GM11168 (cell line): ENCODE results near the gene GID8.

Experiments used
- in situ Hi-C: fragments of 300-500 bp; cut with MboI; formaldehyde crosslinking; loops from one replicate; pipeline ENCODE4 v1.12.0; 2022; ENCODE audit warnings: low sequenced_read_pairs; ENCODE audit not compliant: unreplicated experiment

Gene GID8

DNA sequence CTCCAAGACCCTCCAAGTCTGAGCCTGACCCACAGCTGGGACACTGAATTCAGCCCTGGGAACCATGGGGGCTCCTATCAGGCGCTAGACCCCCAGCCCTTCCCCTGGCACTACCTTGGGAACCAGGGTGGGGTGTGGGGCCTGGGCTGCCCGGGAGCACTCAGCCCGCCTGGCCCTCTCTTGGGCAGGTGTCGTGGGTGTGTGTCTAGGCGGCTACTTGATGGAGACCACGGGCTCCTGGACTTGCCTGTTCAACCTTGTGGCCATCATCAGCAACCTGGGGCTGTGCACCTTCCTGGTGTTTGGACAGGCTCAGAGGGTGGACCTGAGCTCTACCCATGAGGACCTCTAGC lies 29.2 kb downstream of the GID8 start:
- in situ Hi-C loops, result no loop called here

DNA sequence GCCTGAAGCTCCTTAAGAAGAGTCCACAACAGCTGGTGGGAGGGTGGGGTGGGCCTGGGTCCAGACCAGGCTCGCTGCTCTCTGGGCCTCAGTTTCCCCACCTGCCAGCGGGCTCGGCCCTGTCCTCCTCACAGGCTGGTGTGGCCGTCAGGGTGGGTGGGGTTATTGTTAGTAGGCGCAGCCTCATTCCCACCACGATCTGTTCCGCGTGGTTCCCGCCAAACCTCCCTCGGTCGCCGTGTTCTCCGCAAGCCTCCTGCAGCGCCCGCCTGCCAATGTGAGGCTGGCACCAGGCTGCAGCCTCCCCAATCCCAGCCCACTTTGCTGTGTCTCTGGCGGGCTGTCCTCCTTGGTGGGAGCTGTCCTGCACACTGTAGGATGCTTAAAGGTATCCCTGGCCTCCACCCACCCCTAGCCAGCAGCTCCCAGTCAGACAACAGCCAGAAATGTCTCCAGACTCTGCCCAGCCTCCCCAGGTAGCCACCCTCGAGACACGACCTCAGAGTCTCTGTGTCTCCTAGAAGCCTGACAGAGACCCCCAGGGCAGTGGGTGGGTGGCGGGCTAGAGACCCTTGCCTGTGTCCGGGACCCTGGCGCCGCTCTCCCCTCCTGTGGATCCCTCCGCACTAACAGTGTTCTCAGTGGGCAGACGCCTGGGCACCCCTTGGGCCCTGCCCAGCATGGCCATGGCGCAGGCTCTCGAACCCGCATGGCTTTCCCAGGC lies 29.8 kb downstream of the GID8 start:
- in situ Hi-C loops, result no loop called here

DNA sequence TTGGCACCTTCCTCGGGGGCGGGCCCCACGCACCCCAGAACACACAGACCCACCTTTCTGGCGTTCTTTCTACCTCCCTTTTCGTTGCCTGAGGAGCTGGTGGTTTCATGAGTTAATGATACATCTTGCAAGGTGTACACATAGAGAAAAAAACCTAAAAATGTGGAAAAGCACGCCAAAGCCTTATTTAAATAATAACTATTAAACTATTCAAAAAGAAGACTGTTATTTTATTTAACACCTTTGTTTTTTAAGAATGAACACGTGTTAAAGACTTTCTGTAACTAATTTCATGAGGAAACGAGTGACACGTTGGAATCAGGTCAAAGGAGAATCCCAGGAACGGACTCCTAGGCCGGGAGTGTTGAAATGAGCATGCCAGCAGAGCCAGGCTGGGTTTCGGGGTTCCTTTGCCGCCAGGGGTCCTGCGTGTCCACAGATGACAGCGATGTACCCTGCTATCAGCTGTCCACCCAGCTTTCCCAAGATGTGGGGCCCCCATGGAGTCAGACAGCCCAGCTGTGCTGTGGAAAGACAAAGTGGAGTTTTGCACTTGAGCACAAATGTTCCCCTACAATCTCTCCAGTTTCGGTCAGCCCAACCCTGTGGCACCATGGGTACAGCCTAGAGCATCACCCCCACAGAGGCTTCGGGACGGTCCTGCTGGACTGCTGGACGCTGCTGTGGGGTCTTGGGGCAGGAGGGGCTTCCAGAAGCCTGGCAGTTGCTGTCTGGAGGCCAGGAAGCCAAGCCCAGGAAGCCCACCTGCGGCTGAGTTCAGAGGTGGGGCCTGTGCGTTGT lies 30.6 kb downstream of the GID8 start:
- in situ Hi-C loops, result no loop called here

DNA sequence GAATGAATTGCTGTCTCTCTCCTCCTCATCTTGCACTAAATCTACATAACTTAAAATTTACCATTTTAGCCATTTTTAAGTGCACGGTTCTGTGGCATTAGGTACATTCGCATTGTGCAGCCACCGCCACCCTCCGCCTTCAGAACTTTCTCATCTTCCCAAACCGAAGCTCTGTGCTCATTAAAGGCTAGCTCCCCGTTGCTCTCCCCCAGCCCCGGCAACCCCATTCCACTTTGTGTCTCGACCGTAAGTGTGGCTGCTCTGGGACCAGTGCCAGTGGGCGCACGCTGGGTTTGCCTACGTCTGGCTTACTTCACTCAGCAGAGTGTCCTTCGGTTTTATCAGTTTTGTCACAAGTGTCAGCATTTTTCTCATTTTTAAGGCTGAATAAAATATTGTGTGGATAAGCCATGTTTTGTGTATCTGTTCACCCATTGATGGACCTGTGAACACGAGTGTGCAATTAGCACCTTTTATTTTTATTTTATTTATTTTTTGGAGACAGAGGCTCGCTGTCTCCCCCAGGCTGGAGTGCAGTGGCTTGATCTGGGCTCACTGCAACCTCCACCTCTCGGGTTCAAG lies 31.3 kb downstream of the GID8 start:
- in situ Hi-C loops, result no loop called here

DNA sequence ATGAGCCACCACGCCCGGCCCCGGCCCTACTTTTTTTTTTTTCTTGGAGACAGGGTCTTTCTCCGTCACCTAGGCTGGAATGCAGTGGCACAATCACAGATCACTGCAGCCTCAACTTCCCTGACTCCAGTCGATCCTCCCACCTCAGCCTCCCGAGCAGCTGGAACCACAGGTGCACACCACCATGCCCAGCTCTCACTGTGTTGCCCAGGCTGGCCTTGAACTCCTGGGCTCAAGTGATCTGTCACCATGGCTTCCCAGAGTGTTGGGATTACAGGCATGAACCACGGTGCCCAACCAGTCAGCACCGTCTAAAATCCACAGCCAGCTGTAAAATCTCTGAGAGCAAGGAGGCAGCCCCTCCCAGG lies 32.0 kb downstream of the GID8 start:
- in situ Hi-C loops, result no loop called here

DNA sequence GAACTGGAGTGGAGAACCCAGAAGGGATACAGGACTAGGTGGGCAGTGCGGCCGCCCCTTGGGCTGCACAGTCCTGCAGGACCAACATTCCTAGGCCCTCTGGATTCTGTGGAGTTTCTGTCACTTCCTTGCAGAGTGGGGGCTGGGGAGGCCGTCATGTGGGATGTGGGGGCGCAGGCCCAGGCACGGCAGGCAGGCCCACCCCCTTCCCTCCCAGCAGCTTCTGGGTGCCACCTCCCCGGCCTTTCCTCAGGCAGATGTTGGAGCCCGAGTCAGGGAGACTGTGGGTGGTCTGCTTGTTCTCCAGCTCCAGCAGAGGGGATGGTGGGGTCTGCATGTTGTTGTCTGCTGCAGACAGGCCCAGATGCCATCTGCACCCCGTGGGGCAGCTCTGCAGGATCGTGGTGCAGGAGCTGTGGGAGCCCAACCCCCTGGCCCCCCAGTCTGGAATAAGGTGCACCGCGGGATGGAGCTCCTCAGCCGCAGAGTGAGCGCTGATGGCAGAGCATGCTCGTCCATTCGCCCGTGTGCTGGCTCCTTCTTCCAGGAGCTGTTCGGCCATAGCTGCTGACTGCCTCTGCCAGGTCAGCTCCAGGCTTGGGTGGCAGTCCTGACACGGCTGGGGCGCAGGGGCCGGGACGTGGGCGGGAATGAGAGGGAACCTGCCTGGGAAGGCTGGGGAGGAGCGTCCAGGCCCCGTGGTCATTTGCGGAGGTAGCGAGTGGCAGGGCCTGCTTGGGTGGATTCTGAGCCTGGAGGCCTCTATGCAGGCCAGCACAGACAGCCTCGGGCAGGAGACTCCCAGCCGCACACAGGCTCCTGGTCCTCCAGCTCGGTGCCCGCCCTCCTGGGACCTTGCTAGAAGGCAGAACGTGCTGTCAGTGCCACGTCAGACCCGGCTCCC lies 32.6 kb downstream of the GID8 start:
- in situ Hi-C loops, result no loop called here

DNA sequence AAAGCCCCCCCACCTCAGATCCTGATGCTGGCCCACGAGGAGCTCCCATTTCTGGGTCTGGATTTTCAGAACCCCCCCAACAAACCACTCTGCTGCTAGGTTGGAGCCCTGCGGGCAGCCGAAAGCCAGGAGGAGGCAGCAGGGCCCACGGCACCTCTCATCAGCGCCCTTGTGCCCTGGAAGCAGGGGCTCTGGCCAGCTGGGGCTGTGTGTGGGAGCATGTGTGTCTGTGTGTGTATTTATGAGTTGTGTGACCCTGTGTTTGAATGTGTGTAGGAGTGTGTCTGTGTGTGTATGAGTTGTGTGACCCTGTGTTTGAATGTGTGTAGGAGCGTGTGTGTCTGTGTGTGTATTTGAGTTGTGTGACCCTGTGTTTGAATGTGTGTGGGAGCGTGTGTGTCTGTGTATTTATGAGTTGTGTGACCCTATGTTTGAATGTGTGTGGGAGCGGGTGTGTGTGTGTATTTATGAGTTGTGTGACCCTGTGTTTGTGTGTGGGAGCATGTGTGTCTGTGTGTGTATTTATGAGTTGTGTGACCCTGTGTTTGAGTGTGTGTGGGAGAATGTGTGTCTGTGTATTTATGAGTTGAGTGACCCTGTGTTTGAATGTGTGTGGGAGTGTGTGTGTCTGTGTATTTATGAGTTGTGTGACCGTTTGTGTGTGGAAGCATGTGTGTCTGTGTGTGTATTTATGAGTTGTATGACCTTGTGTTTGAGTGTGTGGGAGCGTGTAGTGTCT lies 33.4 kb downstream of the GID8 start:
- in situ Hi-C loops, result no loop called here

DNA sequence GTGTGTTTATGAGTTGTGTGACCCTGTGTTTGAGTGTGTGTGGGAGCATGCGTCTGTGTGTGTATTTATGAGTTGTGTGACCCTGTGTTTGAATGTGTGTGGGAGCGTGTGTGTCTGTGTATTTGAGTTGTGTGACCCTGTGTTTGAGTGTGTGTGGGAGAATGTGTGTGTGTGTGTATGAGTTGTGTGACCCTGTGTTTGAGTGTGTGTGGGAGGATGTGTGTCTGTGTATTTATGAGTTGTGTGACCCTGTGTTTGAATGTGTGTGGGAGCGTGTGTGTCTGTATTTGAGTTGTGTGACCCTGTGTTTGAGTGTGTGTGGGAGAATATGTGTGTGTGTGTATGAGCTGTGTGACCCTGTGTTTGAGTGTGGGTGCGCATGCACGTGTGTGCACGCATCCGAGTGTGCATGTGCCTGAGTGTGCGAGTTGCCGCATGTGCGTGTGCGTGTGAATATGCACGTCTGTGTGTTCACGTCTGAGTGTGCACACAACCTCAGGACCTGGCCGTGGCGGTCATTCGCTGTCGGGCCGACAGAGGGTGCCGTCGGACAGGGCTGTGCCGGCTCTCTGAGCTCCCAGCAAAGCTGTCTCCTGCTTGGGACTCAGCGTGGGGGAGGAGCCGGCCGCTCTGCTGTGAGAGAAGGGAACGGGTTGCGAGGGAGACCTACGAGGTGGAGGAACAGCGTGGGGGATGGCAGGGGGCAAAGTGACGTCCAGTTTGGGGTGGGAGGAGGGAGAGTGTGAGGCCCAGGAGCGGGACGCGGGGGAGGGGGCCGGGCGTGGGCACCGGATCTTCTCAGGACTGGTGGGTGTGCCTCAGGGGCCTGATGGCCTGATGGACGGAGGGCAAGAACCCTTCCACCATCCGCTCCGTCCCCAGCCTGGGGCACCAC lies 34.2 kb downstream of the GID8 start:
- in situ Hi-C loops, result no loop called here

DNA sequence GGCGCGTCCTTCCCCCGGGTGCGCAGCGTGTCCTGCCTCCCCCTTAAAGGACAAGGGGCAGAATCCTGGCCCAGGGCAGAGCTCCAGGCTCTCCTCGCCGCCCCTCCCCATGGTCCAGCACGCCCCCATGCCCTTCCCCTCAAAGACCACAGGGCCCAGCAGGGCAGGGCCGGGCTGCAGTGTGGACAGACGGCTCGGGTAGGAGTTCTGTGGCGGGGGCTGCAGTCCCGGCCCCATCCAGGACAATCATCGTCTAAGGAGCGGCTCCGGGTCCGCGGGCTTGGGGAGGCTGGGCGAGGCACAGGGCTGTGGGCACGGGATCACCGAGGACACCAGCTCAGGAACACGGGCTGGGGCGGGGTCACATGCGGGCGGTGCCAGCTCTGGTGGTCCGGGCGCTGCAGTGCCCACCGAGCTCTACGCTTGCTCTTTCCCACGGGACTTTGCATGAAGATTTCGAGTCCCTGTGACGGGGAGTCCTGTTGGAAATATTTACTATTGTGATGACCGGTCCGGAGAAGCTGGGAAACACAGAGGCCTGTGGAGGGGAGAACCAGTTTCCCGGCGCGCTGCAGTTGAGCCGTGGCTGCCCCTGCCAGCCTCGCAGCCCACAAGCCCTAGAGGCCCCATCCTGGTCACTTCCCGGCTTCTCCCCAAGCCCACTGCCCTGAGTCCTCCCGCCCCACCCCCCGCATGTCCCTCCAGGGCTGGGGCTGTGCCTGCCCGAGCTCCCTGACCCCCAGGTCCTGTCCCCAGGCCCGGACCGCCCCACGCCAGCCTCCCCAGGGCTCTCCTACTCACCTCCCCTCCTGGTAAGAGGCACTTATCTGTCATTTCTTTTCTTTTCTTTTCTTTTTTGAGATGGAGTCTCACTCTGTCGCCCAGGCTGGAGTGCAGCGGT lies 35.1 kb downstream of the GID8 start:
- in situ Hi-C loops, result no loop called here

DNA sequence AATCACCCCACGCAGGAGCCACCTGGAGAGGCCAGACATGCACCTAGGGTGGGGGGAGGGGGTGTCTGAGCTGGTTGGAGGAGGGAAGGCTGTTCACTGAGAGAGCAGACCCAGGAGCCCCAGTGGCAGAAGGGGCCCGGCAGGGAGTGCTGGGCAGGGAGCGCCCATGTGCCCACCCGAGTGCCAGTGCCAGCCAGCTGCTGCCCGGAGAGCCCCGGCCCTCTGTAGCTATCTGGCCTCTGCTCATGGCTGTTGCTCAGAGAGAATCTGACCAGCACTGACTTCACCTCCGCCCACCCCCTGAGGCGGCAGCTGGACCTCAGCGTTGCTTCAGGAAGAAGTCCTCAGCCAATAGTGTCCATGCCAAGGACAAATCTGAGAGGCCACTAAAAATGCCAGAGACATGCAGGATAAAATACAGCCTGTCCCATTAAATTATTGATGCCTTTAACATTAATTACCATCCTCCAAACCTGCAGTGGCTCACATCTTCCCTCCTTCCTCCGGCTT lies 37.4 kb downstream of the GID8 start:
- in situ Hi-C loops, result loop anchor here (5.0 kb wide), 1 partner anchor 37 kb away; no protein-coding TSS in a partner anchor

DNA sequence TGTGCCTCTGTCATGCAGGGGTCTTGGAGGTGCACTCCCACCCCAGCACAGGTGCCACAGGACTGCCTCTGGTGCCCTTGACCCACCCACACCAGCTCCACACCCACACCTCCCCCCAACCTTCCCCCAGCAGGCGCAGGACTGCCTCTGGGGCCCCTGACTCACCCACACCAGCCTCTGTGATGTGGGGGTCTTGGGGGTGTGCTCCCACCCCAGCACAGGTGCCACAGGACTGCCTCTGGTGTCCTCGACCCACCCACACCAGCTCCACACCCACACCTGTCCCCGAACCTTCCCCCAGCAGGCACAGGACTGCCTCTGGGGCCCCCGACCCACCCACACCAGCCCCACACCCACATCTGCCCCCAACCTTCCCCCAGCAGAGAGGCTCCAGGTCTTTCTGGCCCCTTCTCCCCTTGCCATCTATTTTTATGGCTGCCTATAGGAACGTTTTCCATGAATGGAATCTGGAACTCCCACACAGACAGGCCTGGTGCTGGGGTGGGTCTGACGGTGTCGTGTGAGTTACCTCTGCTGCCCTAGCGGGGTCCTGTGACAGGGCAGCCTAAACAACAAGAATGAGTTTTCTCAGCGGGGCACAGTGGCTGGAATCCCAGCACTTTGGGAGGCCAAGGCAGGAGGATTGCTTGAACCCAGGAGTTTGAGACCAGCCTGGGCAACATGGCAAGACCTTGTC lies 38.0 kb downstream of the GID8 start:
- in situ Hi-C loops, result loop anchor here (5.0 kb wide), 1 partner anchor 36 kb away; no protein-coding TSS in a partner anchor

DNA sequence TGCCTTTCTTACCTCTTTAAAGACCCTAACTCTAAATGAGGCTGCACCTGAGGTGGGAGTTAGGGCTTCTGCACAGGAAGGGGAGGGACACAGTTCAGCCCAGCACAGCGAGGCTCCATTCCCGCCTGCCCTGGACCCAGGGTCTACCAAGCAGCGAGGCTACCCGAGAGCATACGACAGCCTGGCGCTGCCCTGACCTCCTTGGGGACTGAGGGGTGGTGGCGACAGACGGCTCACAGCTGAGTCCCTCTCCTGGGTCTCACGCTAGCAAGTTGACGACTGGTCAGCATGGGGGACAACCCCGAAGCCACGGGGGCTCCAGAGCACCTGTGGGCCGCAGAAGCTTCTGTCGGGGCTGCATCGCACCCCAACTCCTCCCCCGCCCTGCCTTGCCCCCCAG lies 38.9 kb downstream of the GID8 start:
- in situ Hi-C loops, result loop anchor here (5.0 kb wide), 1 partner anchor 35 kb away; no protein-coding TSS in a partner anchor

DNA sequence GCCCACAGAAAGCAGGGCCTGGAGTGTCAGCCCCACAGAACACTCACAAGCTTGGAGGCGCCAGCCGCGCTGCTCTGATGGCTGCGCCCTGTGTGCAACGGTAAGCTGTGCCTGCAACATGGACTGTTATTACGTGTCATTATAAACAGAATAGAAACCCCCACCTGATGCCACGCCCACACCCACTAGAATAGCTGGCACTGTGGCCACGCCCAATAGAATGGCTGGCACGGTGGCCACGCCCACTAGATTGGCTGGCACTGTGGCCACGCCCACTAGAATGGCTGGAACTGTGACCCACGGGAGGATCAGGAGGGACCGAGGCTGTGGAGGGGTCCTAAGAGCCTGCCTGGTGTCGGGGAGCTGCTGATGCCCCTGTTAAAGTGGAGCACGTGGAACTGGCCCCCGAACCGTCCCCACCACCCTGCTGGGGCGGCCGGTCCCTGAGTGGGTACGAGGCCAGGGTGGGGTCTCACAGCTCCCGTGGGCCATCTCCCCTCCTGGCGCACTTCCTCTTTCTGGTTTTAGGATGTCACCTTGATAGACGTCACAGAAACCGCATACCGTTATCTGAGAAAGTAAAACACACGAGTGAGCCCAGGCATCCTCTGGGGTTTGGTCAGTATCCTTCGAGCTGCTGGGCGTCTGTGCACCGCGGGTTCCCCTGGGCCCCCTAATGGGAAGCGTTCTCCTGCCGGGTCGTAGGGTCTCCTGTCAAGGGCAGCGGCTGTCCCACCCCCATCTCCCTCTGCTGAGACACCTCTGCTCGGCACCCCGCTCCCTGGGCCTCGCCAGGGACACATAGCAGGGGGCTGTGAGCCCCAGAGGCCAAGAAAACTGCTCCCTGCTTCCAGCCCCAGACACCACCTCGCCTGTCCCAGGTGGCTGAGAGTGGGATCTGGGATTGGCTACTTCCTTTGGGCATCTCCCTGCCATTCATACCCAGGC lies 39.9 kb downstream of the GID8 start:
- in situ Hi-C loops, result loop anchor here (5.0 kb wide), 1 partner anchor 34 kb away; no protein-coding TSS in a partner anchor

DNA sequence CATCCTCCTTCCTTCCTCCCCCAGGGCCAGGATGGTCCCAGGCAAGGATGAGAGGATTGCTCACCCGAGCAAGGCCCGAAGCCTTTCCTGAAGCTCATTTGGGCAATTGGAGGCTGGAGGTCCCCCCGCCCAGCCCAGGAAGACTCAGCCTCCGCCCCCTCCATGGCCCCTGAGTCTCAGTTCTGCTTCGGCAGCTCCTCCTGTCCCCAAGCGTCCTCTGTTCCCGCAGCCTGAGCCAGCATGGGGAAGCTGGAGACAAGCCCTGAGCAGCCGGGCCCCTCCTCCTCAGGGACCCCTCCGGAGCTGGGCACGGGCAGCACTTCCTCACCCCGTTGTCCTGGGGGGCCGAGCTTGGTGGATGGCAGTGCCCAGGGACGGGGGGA lies 40.6 kb downstream of the GID8 start:
- in situ Hi-C loops, result loop anchor here (5.0 kb wide), 1 partner anchor 34 kb away; no protein-coding TSS in a partner anchor

DNA sequence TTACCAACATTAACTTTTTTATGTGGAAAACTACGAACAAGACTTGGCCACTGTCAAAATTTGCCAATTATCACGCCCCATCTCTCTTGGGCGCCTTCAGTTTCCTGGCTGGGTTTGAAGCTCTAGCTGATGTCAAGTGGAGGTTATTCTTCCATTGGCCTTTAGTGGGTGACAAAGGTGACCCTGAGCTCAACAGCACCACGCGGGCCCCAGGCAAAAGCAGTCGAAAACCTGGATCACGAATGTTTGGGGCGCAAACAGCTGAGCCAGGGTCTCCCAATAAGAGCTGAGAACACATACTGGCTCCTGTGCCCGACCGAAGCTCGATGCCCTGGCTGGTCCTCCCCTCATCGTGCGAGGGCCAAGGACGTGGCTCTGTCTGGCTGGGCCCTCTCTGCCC lies 41.4 kb downstream of the GID8 start:
- in situ Hi-C loops, result loop anchor here (5.0 kb wide), 1 partner anchor 33 kb away; no protein-coding TSS in a partner anchor
